Measurements from ENCODE around the gene MEGF11. TPM values are rescaled to one million over a fixed set of nuclear protein-coding genes. Genes with fewer than 3 reads are reported as not detected.

Gene MEGF11
- total and polyA plus RNA-seq, 8 donors = 2.6 to 17.4 (median 9.9) TPM; not detected in 1

DNA sequence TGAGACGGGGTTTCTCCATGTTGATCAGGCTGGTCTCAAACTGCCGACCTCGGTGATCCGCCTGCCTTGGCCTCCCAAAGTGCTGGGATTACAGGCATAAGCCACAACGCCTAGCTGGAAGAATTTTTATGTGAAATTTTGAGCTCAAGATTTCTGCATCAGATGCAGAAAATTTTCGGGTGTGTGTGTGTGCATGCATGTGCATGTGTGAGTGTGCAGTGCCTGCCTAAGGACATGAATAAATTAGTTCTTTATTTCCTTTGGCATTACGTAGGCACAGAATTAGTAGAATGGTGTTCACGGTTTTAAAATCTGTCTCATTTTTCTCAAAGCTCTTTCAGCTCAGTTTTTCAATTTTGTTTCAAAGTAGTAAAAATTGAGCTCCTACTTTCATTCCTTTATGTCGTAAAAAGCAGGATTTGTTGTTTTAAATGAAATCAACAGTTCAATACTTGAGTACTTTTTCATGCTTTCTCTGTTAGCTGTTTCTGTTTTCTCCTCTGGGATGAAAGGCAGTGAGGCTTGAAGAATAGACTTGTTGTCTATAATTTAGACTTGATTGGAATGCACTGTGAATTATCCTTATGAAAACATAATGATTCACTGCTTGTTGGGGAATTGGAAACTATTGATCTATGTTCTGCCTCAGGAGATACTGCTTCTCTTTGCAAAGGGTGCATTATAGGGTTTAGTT lies 407.6 kb downstream of the MEGF11 start:
- ATAC-seq = no peak
- Histone ChIP-seq H3K36me3 (no peaks in the 10 kb centered on the region), H3K27ac (no peak overlapping the region), H3K4me3 (no peak overlapping the region), H3K9me3 (no peaks in the 10 kb centered on the region), H3K4me1 (peaks cover 10 to 11% of the 10 kb centered on the region in 2 donors), H3K27me3 (no peaks in the 10 kb centered on the region)
- TF ChIP-seq, protein P1, sequence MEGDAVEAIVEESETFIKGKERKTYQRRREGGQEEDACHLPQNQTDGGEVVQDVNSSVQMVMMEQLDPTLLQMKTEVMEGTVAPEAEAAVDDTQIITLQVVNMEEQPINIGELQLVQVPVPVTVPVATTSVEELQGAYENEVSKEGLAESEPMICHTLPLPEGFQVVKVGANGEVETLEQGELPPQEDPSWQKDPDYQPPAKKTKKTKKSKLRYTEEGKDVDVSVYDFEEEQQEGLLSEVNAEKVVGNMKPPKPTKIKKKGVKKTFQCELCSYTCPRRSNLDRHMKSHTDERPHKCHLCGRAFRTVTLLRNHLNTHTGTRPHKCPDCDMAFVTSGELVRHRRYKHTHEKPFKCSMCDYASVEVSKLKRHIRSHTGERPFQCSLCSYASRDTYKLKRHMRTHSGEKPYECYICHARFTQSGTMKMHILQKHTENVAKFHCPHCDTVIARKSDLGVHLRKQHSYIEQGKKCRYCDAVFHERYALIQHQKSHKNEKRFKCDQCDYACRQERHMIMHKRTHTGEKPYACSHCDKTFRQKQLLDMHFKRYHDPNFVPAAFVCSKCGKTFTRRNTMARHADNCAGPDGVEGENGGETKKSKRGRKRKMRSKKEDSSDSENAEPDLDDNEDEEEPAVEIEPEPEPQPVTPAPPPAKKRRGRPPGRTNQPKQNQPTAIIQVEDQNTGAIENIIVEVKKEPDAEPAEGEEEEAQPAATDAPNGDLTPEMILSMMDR (IDR thresholded peaks at IDR 0.05) = no peak
- DNase-seq = no peak
- intact Hi-C loops (cut with DNase I) = no loop called here

Small RNAs within 50 kb of the gene (microRNA-seq; reads per million reads assigned to microRNA genes)
- 0 reads per million in 2 donors for gene MIR4311

Other genes with a start within 250 kb of the MEGF11 start
- gene DIS3L, start 39.8 kb upstream of the MEGF11 start, total RNA-seq = 10 to 100 TPM; 23.8 to 26.9 TPM
- 10 to 100 TPM; 44.8 to 55.9 (median 49.6) TPM for gene DIS3L, start 39.8 kb upstream of the MEGF11 start, polyA plus RNA-seq (ENCODE audit: insufficient read length in 6 of 6)
- 10 to 100 TPM in 1 of 2 donors, 1 to 10 TPM in 1; 7.1 to 11.1 TPM for gene TIPIN, start 102.9 kb upstream of the MEGF11 start, total RNA-seq
- 10 to 100 TPM; 16.7 to 23.1 (median 18.3) TPM for gene TIPIN, start 102.9 kb upstream of the MEGF11 start, polyA plus RNA-seq (ENCODE audit: insufficient read length in 6 of 6)
- 10 to 100 TPM; 59.3 to 60.4 TPM for gene MAP2K1, start 133.2 kb upstream of the MEGF11 start, total RNA-seq
- 10 to 100 TPM; 46.3 to 55.7 (median 50.6) TPM for gene MAP2K1, start 133.2 kb upstream of the MEGF11 start, polyA plus RNA-seq (ENCODE audit: insufficient read length in 6 of 6)
- gene SNAPC5, start 244.0 kb upstream of the MEGF11 start, total RNA-seq = 10 to 100 TPM; 17.9 to 19.4 TPM
- gene SNAPC5, start 244.0 kb upstream of the MEGF11 start, polyA plus RNA-seq (ENCODE audit: insufficient read length in 6 of 6) = 10 to 100 TPM; 23.7 to 33.7 (median 27.7) TPM

All from left lung (tissue), 10 donors.